HK-2 (cell line): ENCODE data around the gene PCDHA2.
"Not testable (repeated sequence)": the region's sequence is repeated elsewhere in the genome, so short reads cannot be mapped to it uniquely, and the experiment has no call there.

Experiments
- DNase-seq: peaks from one replicate; pipeline ENCODE4 v3.0.0-alpha.2; 2018; ENCODE audit not compliant: unreplicated experiment

Gene PCDHA2

DNA sequence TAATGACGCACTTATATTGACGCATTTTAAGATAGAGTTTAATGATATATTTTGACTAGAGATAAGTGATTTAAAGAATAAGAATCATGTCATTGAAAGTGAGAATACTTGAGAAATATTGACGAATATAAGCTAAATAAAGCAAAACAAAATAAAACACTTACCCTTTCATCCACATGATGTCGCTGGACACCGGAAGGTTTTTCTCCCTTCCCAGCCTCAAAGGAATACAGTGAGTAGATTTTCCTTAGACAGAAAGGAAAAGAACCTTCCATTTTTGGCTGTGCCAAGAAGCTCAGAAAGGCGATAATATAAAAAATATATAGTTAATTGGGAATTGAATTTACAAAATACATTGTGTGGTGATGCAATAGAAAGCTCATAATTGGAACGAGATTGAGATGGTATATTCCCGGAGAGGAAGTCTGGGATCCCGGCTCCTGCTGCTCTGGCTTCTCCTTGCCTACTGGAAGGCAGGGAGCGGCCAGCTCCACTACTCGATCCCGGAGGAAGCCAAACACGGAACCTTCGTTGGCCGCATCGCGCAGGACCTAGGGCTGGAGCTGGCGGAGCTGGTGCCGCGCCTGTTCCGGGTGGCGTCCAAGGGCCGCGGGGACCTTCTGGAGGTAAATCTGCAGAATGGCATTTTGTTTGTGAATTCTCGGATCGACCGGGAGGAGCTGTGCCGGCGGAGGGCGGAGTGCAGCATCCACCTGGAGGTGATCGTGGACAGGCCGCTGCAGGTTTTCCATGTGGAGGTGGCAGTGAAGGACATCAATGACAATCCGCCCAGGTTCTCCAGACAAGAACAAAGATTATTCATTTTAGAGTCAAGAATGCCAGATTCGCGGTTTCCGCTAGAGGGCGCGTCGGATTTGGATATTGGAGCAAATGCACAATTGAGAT is 27.0 kb downstream of the PCDHA2 start, which contains the start of gene PCDHA5:
Gene PCDHA5, plus strand, starts transcription at position 239 of the 906 bp plus-strand sequence.
- peak; percentile 16 for DNase-seq

DNA sequence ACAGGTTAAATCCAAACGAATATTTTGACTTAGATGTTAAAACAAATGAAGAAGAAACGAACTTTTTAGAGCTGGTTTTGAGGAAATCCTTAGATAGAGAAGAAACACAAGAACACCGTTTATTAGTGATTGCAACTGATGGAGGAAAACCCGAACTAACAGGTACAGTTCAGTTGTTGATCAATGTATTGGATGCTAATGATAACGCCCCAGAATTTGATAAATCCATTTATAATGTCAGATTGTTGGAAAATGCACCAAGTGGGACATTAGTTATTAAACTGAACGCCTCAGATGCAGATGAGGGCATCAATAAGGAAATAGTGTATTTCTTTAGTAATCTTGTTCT is 27.6 kb downstream of the PCDHA2 start:
- no peak for DNase-seq

GRCh38 chr5:140822969-140823368 is 28.3 kb downstream of the PCDHA2 start:
- not testable (repeated sequence) for DNase-seq

DNA sequence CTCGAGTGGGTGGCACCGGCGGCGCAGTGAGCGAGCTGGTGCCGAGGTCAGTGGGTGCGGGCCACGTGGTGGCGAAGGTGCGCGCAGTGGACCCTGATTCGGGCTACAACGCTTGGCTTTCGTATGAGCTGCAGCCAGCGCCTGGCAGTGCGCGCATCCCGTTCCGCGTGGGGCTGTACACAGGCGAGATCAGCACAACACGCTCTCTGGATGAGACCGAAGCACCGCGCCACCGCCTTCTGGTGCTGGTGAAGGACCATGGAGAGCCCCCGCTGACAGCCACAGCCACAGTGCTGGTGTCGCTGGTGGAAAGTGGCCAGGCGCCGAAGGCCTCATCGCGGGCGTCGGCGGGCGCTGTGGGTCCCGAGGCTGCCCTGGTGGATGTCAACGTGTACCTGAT is 28.8 kb downstream of the PCDHA2 start:
- DNase-seq, result no peak

- no peak for DNase-seq
Observed at GRCh38 chr5:140827704-140828361, 33.2 kb downstream of the PCDHA2 start, which contains the start of gene PCDHA6. Gene PCDHA6 (plus strand): TSS chr5:140827960. CDS start chr5:140828092, 132 bp downstream.

DNA sequence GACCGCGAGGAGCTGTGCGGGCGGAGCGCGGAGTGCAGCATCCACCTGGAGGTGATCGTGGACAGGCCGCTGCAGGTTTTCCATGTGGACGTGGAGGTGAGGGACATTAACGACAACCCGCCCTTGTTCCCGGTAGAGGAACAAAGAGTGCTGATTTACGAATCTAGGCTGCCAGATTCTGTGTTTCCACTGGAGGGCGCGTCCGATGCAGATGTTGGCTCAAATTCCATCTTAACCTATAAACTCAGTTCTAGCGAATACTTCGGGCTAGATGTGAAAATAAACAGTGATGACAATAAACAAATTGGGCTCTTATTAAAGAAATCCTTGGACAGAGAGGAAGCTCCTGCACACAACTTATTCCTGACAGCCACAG is 33.7 kb downstream of the PCDHA2 start:
- no peak for DNase-seq

GRCh38 chr5:140829511-140830501 is 35.2 kb downstream of the PCDHA2 start:
- DNase-seq, result not testable (repeated sequence)

GRCh38 chr5:140833993-140834392 is 39.3 kb downstream of the PCDHA2 start, which contains the start of gene PCDHA7:
Gene PCDHA7 (plus strand): TSS chr5:140834269. CDS start chr5:140834384, 115 bp downstream.
- no peak for DNase-seq

GRCh38 chr5:140834439-140835008 is 39.9 kb downstream of the PCDHA2 start:
- not testable (repeated sequence) for DNase-seq

GRCh38 chr5:140835622-140836510 is 41.2 kb downstream of the PCDHA2 start:
- no peak for DNase-seq

GRCh38 chr5:140840978-140841962 is 46.6 kb downstream of the PCDHA2 start, which contains the start of gene PCDHA8:
Gene PCDHA8 (plus strand): TSS chr5:140841187. CDS start chr5:140841322, 135 bp downstream.
- DNase-seq, result no peak

GRCh38 chr5:140842798-140843733 is 48.4 kb downstream of the PCDHA2 start:
- DNase-seq, result no peak
